GM10248 (cell line): ENCODE data around the gene KNCN.

Experiments
- CTCF ChIA-PET: fragments of 300-600 bp; sonication (Branson Sonifier 250); formaldehyde crosslinking; extraction: SDS; loops from one replicate; lab custom pipeline; 2021; ENCODE audit warnings: antibody characterized with exemption; lab: Yijun Ruan, JAX
- POLR2A ChIA-PET: fragments of 350-650 bp; sonication (Branson Sonifier 250); formaldehyde crosslinking; extraction: SDS; loops from one replicate; lab custom pipeline; 2020; ENCODE audit warnings: antibody characterized with exemption; lab: Yijun Ruan, JAX
- DNase-seq: peaks from one replicate; pipeline ENCODE4 v3.0.0; 2012; ENCODE audit errors: extremely low spot score
- TF ChIP-seq, protein P1 (sequence below): IDR thresholded peaks from 2 replicates; pipeline ENCODE4 v1.5.1; 2012; ENCODE audit warnings: mild to moderate bottlenecking, low read depth; ENCODE audit errors: extremely low read depth, missing control alignments, control extremely low read depth

The KNCN gene

DNA sequence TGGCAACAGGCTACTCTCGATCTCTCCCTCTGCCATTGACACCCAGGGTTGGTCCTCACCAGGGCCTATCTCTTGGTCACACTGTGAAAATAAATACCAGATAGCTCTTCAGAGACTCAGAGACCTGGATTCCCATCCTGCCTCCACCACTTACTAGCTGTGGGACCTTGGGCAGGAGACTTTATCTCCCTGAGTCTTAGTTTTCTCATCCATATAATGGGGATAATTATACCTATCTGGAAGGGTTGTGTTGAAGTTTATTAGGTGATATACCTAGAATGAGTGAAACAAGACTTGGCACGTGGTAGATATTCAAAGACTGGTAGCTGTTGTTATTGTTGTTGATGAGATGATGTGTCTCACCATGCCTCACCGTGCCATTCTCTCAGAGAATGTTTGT, 54.4 kb downstream of the KNCN start:
- DNase-seq = no peak
- TF ChIP-seq, protein P1, sequence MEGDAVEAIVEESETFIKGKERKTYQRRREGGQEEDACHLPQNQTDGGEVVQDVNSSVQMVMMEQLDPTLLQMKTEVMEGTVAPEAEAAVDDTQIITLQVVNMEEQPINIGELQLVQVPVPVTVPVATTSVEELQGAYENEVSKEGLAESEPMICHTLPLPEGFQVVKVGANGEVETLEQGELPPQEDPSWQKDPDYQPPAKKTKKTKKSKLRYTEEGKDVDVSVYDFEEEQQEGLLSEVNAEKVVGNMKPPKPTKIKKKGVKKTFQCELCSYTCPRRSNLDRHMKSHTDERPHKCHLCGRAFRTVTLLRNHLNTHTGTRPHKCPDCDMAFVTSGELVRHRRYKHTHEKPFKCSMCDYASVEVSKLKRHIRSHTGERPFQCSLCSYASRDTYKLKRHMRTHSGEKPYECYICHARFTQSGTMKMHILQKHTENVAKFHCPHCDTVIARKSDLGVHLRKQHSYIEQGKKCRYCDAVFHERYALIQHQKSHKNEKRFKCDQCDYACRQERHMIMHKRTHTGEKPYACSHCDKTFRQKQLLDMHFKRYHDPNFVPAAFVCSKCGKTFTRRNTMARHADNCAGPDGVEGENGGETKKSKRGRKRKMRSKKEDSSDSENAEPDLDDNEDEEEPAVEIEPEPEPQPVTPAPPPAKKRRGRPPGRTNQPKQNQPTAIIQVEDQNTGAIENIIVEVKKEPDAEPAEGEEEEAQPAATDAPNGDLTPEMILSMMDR = no peak
- CTCF ChIA-PET = no interaction called here
- POLR2A ChIA-PET = interaction anchor here (0.5 kb wide), 1 partner anchor 683 kb away, joined by 7 read pairs; no protein-coding TSS in a partner anchor

DNA sequence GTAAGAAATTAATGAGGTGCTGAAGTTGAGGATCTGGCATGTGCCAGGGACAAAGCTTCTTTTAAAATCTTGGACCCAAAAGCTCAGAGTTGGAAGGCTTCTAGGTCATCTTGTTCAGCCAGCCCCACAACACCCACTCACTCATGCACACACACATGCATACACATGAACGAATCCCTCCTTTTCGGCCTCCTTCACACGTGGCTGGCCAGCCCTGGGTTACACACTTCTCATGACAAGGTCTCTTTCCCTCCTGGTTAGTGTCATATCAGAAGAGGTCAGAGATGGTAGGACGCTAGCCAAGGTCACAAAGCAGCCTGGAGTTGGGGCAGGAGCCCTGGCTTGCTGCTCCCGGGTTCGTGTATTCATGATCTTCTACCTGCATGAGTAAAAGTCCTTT, 54.9 kb downstream of the KNCN start:
- TF ChIP-seq, protein P1 = no peak
- POLR2A ChIA-PET = no interaction called here
- CTCF ChIA-PET = no interaction called here
- DNase-seq = no peak

DNA sequence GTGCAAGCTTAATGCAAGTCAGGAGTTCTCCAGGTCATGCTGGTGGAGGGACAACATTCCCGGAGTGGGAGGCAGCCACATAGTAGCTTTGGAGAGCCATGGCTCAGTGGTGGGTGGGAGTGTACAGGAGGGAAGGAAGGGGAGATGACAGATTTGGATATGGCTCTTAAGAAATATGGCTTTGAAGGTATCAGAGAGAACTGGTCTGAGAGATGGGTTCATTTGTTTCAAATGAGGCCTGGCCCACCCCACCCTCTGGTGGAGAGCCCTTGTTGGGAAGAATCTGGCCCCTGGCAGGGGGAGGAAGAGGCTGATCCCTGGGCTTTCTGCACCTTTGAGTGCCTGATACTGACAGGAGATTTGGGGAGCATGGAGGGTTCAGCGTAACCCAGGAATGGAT, 55.7 kb downstream of the KNCN start:
- POLR2A ChIA-PET = no interaction called here
- DNase-seq = no peak
- CTCF ChIA-PET = interaction anchor here (1.7 to 2.2 kb wide), 2 partner anchors 19 to 49 kb away, joined by 5 to 10 read pairs; no protein-coding TSS in a partner anchor
- TF ChIP-seq, protein P1 = no peak
